WTC11 (cell line): Measurements from ENCODE around the gene BABAM2. TPM values are rescaled to one million over a fixed set of nuclear protein-coding genes. Genes with fewer than 3 reads are reported as not detected.

ENCODE experiments used
- ATAC-seq: fragments of 200-7000 bp; cut with Tn5 transposase; 2 replicates; pipeline ENCODE4 v1.10.0; 2021; ENCODE audit warnings: mild to moderate bottlenecking, moderate library complexity
- CTCF ChIA-PET: fragments of 300-600 bp; sonication (Branson Sonifier 250); formaldehyde crosslinking; loops from one replicate; lab custom pipeline; 2021; ENCODE audit warnings: antibody characterized with exemption; lab: Charles Lee
- POLR2A ChIA-PET: fragments of 350-600 bp; sonication (Branson Sonifier 250); formaldehyde crosslinking; loops from one replicate; lab custom pipeline; 2021; ENCODE audit warnings: antibody characterized with exemption; lab: Charles Lee
- DNase-seq: peaks from one replicate; pipeline ENCODE4 v3.0.0; 2021; ENCODE audit warnings: low spot score
- H3K27ac Mint-ChIP-seq: 2 replicates; pipeline ENCODE4 v1.8.0; 2021; ENCODE audit warnings: mixed read lengths
- H3K27me3 Mint-ChIP-seq: 2 replicates; pipeline ENCODE4 v1.8.0; 2021; ENCODE audit warnings: low read depth, mild to moderate bottlenecking, moderate library complexity, mixed read lengths
- H3K36me3 Mint-ChIP-seq: 2 replicates; pipeline ENCODE4 v1.8.0; 2021; ENCODE audit warnings: mixed read lengths
- H3K4me1 Mint-ChIP-seq: 2 replicates; pipeline ENCODE4 v1.8.0; 2022; ENCODE audit warnings: mixed read lengths
- H3K4me3 Mint-ChIP-seq: 2 replicates; pipeline ENCODE4 v1.8.0; 2021; ENCODE audit warnings: mild to moderate bottlenecking, moderate library complexity, mixed read lengths
- H3K9me3 Mint-ChIP-seq: 2 replicates; pipeline ENCODE4 v1.8.0; 2021; ENCODE audit warnings: mixed read lengths
- CBFB ChIP-seq: sonication (generic); formaldehyde crosslinking; IDR thresholded peaks from 2 replicates; pipeline ENCODE4 v1.8.1; 2022; ENCODE audit warnings: mild to moderate bottlenecking, low read depth, missing genetic modification reagents
- CDX4 ChIP-seq: fragments of 250-450 bp; sonication (Bioruptor Pico); IDR thresholded peaks from 2 replicates; pipeline ENCODE4 v1.9.0; 2021; ENCODE audit warnings: moderate library complexity, mild to moderate bottlenecking, inconsistent platforms, borderline replicate concordance
- E2F5 ChIP-seq: sonication (generic); formaldehyde crosslinking; IDR thresholded peaks from 2 replicates; pipeline ENCODE4 v1.8.1; 2022; ENCODE audit warnings: mild to moderate bottlenecking, moderate library complexity, missing genetic modification reagents
- ERG ChIP-seq: fragments of 250-450 bp; sonication (Bioruptor Pico); IDR thresholded peaks from 2 replicates; pipeline ENCODE4 v1.8.0; 2021; ENCODE audit warnings: mild to moderate bottlenecking
- ESRRA ChIP-seq: sonication (generic); formaldehyde crosslinking; IDR thresholded peaks from 2 replicates; pipeline ENCODE4 v1.8.1; 2022; ENCODE audit warnings: mild to moderate bottlenecking, missing genetic modification reagents, borderline replicate concordance
- FOXJ3 ChIP-seq: sonication (generic); formaldehyde crosslinking; IDR thresholded peaks from 2 replicates; pipeline ENCODE4 v1.9.0; 2021; ENCODE audit warnings: missing genetic modification reagents, mild to moderate bottlenecking, borderline replicate concordance
- JUN ChIP-seq: sonication (generic); formaldehyde crosslinking; IDR thresholded peaks from 2 replicates; pipeline ENCODE4 v1.8.0; 2023; ENCODE audit warnings: mild to moderate bottlenecking, missing genetic modification reagents
- KAT7 ChIP-seq: sonication (generic); formaldehyde crosslinking; IDR thresholded peaks from 2 replicates; pipeline ENCODE4 v1.8.1; 2023; ENCODE audit warnings: missing genetic modification reagents, mild to moderate bottlenecking, borderline replicate concordance
- MAX ChIP-seq: sonication (generic); formaldehyde crosslinking; IDR thresholded peaks from 2 replicates; pipeline ENCODE4 v1.8.0; 2022; ENCODE audit warnings: mild to moderate bottlenecking, missing genetic modification reagents
- PRDM15 ChIP-seq: sonication (generic); formaldehyde crosslinking; IDR thresholded peaks from 2 replicates; pipeline ENCODE4 v1.8.0; 2022; ENCODE audit warnings: missing genetic modification reagents
- RORB ChIP-seq: fragments of 250-450 bp; sonication (Bioruptor Pico); IDR thresholded peaks from 2 replicates; pipeline ENCODE4 v1.9.0; 2021; ENCODE audit warnings: mild to moderate bottlenecking
- SP1 ChIP-seq: sonication (generic); formaldehyde crosslinking; conservative IDR thresholded peaks from 2 replicates; pipeline ENCODE4 v1.8.1; 2022; ENCODE audit warnings: missing genetic modification reagents
- TP53 ChIP-seq: sonication (generic); formaldehyde crosslinking; IDR thresholded peaks from 2 replicates; pipeline ENCODE4 v1.8.1; 2023; ENCODE audit warnings: mild to moderate bottlenecking, missing genetic modification reagents
- ZMAT4 ChIP-seq: fragments of 250-450 bp; sonication (Bioruptor Pico); IDR thresholded peaks from 2 replicates; pipeline ENCODE4 v1.9.0; 2021; ENCODE audit warnings: mild to moderate bottlenecking
- ZNF512 ChIP-seq: sonication (generic); formaldehyde crosslinking; IDR thresholded peaks from 2 replicates; pipeline ENCODE4 v1.8.1; 2022; ENCODE audit warnings: missing genetic modification reagents, borderline replicate concordance
- total RNA-seq: library from RNA; stranded (reverse); gene quantifications from 3 replicates; pipeline ENCODE4 v1.2.3, GENCODE V29; 2021

The BABAM2 gene
- total RNA-seq, 1 experiment from 2014 or later, result 16.5 TPM

GRCh38 chr2:28135324-28135723 is 244.8 kb downstream of the BABAM2 start:
- CTCF ChIA-PET, result no interaction called here
- ATAC-seq (no peak), DNase-seq (no peak)
- Mint-ChIP-seq H3K4me3 (no peak overlapping the region), H3K4me1 (no peaks in the 10 kb centered on the region), H3K36me3 (0 out of 2 replicates have a peak, but pooled peaks cover 2% of the 10 kb centered on the region), H3K27ac (no peak overlapping the region), H3K9me3 (no peaks in the 10 kb centered on the region), H3K27me3 (no peaks in the 10 kb centered on the region)
- POLR2A ChIA-PET, result no interaction called here
- TF ChIP-seq ERG (CRISPR knock-in tag) (no peak), SP1 (CRISPR knock-in tag) (no peak)

- ATAC-seq (no peak), DNase-seq (no peak)
- ChIA-PET CTCF (no interaction called here), POLR2A (no interaction called here)
- TF ChIP-seq RORB (CRISPR knock-in tag), result no peak
- no peak for TF ChIP-seq ZMAT4 (CRISPR knock-in tag)
- TF ChIP-seq JUN (CRISPR knock-in tag), result no peak
- no peak for TF ChIP-seq FOXJ3 (CRISPR knock-in tag)
- TF ChIP-seq TP53 (CRISPR knock-in tag), result no peak
- TF ChIP-seq E2F5 (CRISPR knock-in tag), result no peak
- Mint-ChIP-seq H3K4me1 (no peaks in the 10 kb centered on the region), H3K36me3 (0 out of 2 replicates have a peak, but pooled peaks cover 2% of the 10 kb centered on the region), H3K4me3 (no peak overlapping the region), H3K27ac (no peak overlapping the region), H3K9me3 (no peaks in the 10 kb centered on the region), H3K27me3 (no peaks in the 10 kb centered on the region)
Observed at GRCh38 chr2:28135799-28136198, 245.3 kb downstream of the BABAM2 start.

GRCh38 chr2:28136556-28136955 is 246.0 kb downstream of the BABAM2 start:
- H3K27ac Mint-ChIP-seq, result no peak overlapping the region

More at GRCh38 chr2:28136556-28136955, 246.0 kb downstream of the BABAM2 start:
- no peaks in the 10 kb centered on the region for H3K27me3 Mint-ChIP-seq
- H3K9me3 Mint-ChIP-seq, result no peaks in the 10 kb centered on the region
- 0 out of 2 replicates have a peak, but pooled peaks cover 2% of the 10 kb centered on the region for H3K36me3 Mint-ChIP-seq
- DNase-seq (no peak), ATAC-seq (no peak)
- TF ChIP-seq PRDM15 (CRISPR knock-in tag), result no peak
- no peak for TF ChIP-seq ESRRA (CRISPR knock-in tag)
- TF ChIP-seq KAT7, result no peak
- TF ChIP-seq ZNF512, result no peak
- no peak for TF ChIP-seq MAX
- no peak for TF ChIP-seq RORB (CRISPR knock-in tag)
- no peak for TF ChIP-seq CBFB (CRISPR knock-in tag)
- no peak for TF ChIP-seq CDX4
- H3K4me3 Mint-ChIP-seq, result no peak overlapping the region
- POLR2A ChIA-PET, result no interaction called here
- H3K4me1 Mint-ChIP-seq, result no peaks in the 10 kb centered on the region
- CTCF ChIA-PET, result no interaction called here
